PFSK-1 (cell line): ENCODE results near the gene BNIP5.

ENCODE experiments used
- POLR2AphosphoS5 ChIP-seq: IDR thresholded peaks from 2 replicates; pipeline ENCODE4 v1.6.1; 2012; ENCODE audit warnings: low read depth, mild to moderate bottlenecking, control low read depth, low read length, moderate library complexity
- TAF1 ChIP-seq: IDR thresholded peaks from 2 replicates; pipeline ENCODE4 v1.6.1; 2012; ENCODE audit warnings: low read length, control low read depth, borderline replicate concordance; ENCODE audit not compliant: insufficient read depth
- TF ChIP-seq, protein P1 (sequence below), 2 experiments: IDR thresholded peaks; 2 replicates each; pipeline versions ENCODE4 v1.6.1 to v1.8.0; 2011 to 2012; ENCODE audit warnings: low read depth in 2 of 2, low read length in 2 of 2, control low read depth in 1 of 2, inconsistent platforms in 1 of 2, mild to moderate bottlenecking in 1 of 2, moderate library complexity in 1 of 2; ENCODE audit not compliant: insufficient read depth in 1 of 2

DNA sequence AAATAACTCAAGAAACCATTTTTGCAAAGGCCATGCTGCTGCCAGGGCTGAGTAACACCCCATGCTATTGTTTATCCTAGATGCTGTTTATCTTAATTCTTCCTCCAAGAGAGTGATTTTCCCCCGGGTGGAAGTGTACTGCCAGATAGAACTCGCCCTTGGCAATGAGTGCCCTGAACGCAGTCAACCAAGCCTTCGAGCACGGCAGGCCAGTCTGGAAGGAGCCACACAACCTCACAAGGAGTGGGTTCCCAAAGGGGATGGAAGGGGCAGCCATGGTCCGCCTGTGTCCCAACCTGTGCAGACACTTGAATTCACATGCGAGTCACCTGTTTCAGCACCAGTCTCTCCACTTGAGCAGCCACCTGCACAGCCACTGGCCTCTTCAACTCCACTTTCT lies 34.9 kb downstream of the BNIP5 start:
- TF ChIP-seq POLR2AphosphoS5: no peak
- no peak for TF ChIP-seq TAF1
- TF ChIP-seq, protein P1, sequence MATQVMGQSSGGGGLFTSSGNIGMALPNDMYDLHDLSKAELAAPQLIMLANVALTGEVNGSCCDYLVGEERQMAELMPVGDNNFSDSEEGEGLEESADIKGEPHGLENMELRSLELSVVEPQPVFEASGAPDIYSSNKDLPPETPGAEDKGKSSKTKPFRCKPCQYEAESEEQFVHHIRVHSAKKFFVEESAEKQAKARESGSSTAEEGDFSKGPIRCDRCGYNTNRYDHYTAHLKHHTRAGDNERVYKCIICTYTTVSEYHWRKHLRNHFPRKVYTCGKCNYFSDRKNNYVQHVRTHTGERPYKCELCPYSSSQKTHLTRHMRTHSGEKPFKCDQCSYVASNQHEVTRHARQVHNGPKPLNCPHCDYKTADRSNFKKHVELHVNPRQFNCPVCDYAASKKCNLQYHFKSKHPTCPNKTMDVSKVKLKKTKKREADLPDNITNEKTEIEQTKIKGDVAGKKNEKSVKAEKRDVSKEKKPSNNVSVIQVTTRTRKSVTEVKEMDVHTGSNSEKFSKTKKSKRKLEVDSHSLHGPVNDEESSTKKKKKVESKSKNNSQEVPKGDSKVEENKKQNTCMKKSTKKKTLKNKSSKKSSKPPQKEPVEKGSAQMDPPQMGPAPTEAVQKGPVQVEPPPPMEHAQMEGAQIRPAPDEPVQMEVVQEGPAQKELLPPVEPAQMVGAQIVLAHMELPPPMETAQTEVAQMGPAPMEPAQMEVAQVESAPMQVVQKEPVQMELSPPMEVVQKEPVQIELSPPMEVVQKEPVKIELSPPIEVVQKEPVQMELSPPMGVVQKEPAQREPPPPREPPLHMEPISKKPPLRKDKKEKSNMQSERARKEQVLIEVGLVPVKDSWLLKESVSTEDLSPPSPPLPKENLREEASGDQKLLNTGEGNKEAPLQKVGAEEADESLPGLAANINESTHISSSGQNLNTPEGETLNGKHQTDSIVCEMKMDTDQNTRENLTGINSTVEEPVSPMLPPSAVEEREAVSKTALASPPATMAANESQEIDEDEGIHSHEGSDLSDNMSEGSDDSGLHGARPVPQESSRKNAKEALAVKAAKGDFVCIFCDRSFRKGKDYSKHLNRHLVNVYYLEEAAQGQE (IDR thresholded peaks at IDR 0.05; ENCODE audit: insufficient read depth in 1 of 2, low read depth in 2 of 2, low read length in 2 of 2): no peak
